GM12878 (cell line): ENCODE results near the gene PDE8B. TPM values are rescaled to one million over a fixed set of nuclear protein-coding genes. Genes with fewer than 3 reads are reported as not detected.

Experiments used
- ATAC-seq: fragments of 200-7000 bp; cut with Tn5 transposase; 3 replicates; pipeline ENCODE4 v1.9.1; 2020; ENCODE audit warnings: mild to moderate bottlenecking, moderate library complexity
- BruUV-seq: library from RNA; stranded (reverse); fragments of 400-500 nt; replicated peaks from 2 replicates; lab custom pipeline; 2021; lab: Mats Ljungman, UMichigan
- CTCF ChIA-PET: fragments of 300-600 bp; sonication (Branson Sonifier 250); formaldehyde crosslinking; extraction: SDS; loops from one replicate; lab custom pipeline; 2021; ENCODE audit warnings: inconsistent platforms; lab: Yijun Ruan, JAX
- POLR2A ChIA-PET: fragments of 350-600 bp; formaldehyde crosslinking; extraction: SDS; loops from one replicate; lab custom pipeline; 2021; ENCODE audit warnings: inconsistent platforms; lab: Charles Lee
- RAD21 ChIA-PET: fragments of 300-600 bp; sonication (Branson Sonifier 250); formaldehyde crosslinking; loops from one replicate; lab custom pipeline; 2023; ENCODE audit warnings: antibody characterized with exemption; ENCODE audit not compliant: unreplicated experiment; lab: Charles Lee
- SMC1A ChIA-PET: fragments of 300-600 bp; sonication (Branson Sonifier 250); formaldehyde crosslinking; loops from one replicate; lab custom pipeline; 2023; ENCODE audit not compliant: unreplicated experiment, uncharacterized antibody; lab: Charles Lee
- DNase-seq: peaks from one replicate; pipeline ENCODE4 v3.0.0-alpha.2; 2011; ENCODE audit warnings: low read depth, low spot score
- FAIRE-seq: peaks from 3 replicates; lab custom pipeline; 2011; peaks lifted over from hg19 to GRCh38; lab: Jason Lieb, UNC
- H2AFZ ChIP-seq: 2 replicates; pipeline ENCODE4 v1.6.0; 2011; ENCODE audit warnings: low read depth, low read length, control low read depth; ENCODE audit not compliant: control insufficient read depth
- H3K27ac ChIP-seq: 2 replicates; pipeline ENCODE4 v1.5.1; 2011; ENCODE audit warnings: control low read depth; ENCODE audit not compliant: control insufficient read depth, insufficient read depth
- H3K27me3 ChIP-seq, 2 experiments: replicated peaks in 1 of 2; 2 replicates each; pipeline versions ENCODE4 v1.6.0 to v1.6.1; 2011; ENCODE audit warnings: low read length in 1 of 2; ENCODE audit not compliant: control insufficient read depth in 2 of 2, insufficient read depth in 2 of 2
- H3K36me3 ChIP-seq, 2 experiments: 2 replicates each; pipeline ENCODE4 v1.5.1; 2011; ENCODE audit warnings: low read length in 1 of 2; ENCODE audit not compliant: control insufficient read depth in 2 of 2, insufficient read depth in 2 of 2
- H3K4me1 ChIP-seq: 2 replicates; pipeline ENCODE4 v1.6.1; 2011; ENCODE audit warnings: mild to moderate bottlenecking, low read length, moderate library complexity, mixed read lengths; ENCODE audit not compliant: control insufficient read depth, insufficient read depth
- H3K4me2 ChIP-seq: 2 replicates; pipeline ENCODE4 v1.6.0; 2011; ENCODE audit warnings: control low read depth; ENCODE audit not compliant: control insufficient read depth, insufficient read depth
- H3K4me3 ChIP-seq: fragments of 200-600 bp; sonication (generic); 2 replicates; pipeline ENCODE4 v1.5.1; 2016
- H3K79me2 ChIP-seq: 2 replicates; pipeline ENCODE4 v1.6.0; 2011; ENCODE audit warnings: low read length; ENCODE audit not compliant: control insufficient read depth, insufficient read depth
- H3K9ac ChIP-seq: 2 replicates; pipeline ENCODE4 v1.8.0; 2011; ENCODE audit warnings: low read length, control low read depth, mixed read lengths; ENCODE audit not compliant: control insufficient read depth, insufficient read depth
- H3K9me3 ChIP-seq: replicated peaks from 3 replicates; pipeline ENCODE4 v1.5.1; 2011; ENCODE audit warnings: mild to moderate bottlenecking, low read length; ENCODE audit not compliant: control insufficient read depth, insufficient read depth
- H4K20me1 ChIP-seq: 2 replicates; pipeline ENCODE4 v1.6.0; 2011; ENCODE audit not compliant: control insufficient read depth, insufficient read depth
- BACH1 ChIP-seq: fragments of 450-650 bp; IDR thresholded peaks from 2 replicates; pipeline ENCODE4 v1.6.1; 2017; ENCODE audit warnings: mild to moderate bottlenecking, borderline replicate concordance
- KLF5 ChIP-seq: fragments of 450-650 bp; IDR thresholded peaks from 2 replicates; pipeline ENCODE4 v1.6.1; 2014; ENCODE audit warnings: mild to moderate bottlenecking; ENCODE audit not compliant: partially characterized antibody
- NFYA ChIP-seq: IDR thresholded peaks from 2 replicates; pipeline ENCODE4 v1.6.1; 2011; ENCODE audit warnings: low read depth, mild to moderate bottlenecking, low read length, improper control_type of control experiment, borderline replicate concordance
- NFYB ChIP-seq: IDR thresholded peaks from 2 replicates; pipeline ENCODE4 v1.6.1; 2011; ENCODE audit warnings: low read depth, mild to moderate bottlenecking, low read length, improper control_type of control experiment, moderate library complexity; ENCODE audit not compliant: insufficient read depth
- NR2C1 ChIP-seq: fragments of 450-650 bp; IDR thresholded peaks from 2 replicates; pipeline ENCODE4 v1.6.1; 2017; ENCODE audit warnings: antibody characterized with exemption, mild to moderate bottlenecking, moderate library complexity
- RUNX3 ChIP-seq: IDR thresholded peaks from 2 replicates; pipeline ENCODE4 v1.6.1; 2012; ENCODE audit warnings: low read length, inconsistent platforms
- SIX5 ChIP-seq: IDR thresholded peaks from 2 replicates; pipeline ENCODE4 v1.6.1; 2011; ENCODE audit warnings: mild to moderate bottlenecking, low read depth, low read length, moderate library complexity; ENCODE audit not compliant: severe bottlenecking
- STAT3 ChIP-seq: IDR thresholded peaks from 2 replicates; pipeline ENCODE4 v1.6.1; 2011; ENCODE audit warnings: low read depth, low read length, improper control_type of control experiment
- TARDBP ChIP-seq: IDR thresholded peaks from 2 replicates; pipeline ENCODE4 v1.6.1; 2016; ENCODE audit warnings: borderline replicate concordance
- ZNF687 ChIP-seq: fragments of 450-650 bp; IDR thresholded peaks from 2 replicates; pipeline ENCODE4 v1.6.1; 2017; ENCODE audit warnings: mild to moderate bottlenecking, moderate library complexity
- WGBS: methylation state at CpG from one replicate; pipeline ENCODE4 v1.1.6; 2016; ENCODE audit warnings: low lambda C conversion rate; ENCODE audit not compliant: insufficient replicate concordance, insufficient coverage; ENCODE audit errors: missing lambda C conversion rate; 5-methylcytosine and 5-hydroxymethylcytosine counted together
- in situ Hi-C: fragments of 300-500 bp; cut with MboI; formaldehyde crosslinking; loops from 9 replicates; pipeline ENCODE4 v1.14.3; 2018; ENCODE audit warnings: mixed read lengths
- intact Hi-C: fragments of 100-400 bp; cut with micrococcal nuclease; formaldehyde crosslinking; loops from one replicate; pipeline ENCODE4 v1.14.2; 2022; ENCODE audit not compliant: unreplicated experiment
- polyA plus RNA-seq, 11 experiments: library from polyadenylated mRNA; depleted of rRNA in 4 of 11; unstranded in 6 of 11; stranded (reverse) in 5 of 11; fragments of >200 nt; fragmentation: Nextera tagmentation in 4 of 11; fragmentation: Illumina TruSeq in 1 of 11; extraction: Ambion mirVana in 4 of 11; extraction: Trizol in 1 of 11; gene quantifications; 1 replicate in 1 of 11; 2 replicates in 10 of 11; pipeline versions ENCODE4 v1.2.1 to v1.2.3, GENCODE V29; 2011 to 2016; ENCODE audit warnings: inconsistent platforms in 2 of 11, missing spikeins in 2 of 11, low read depth in 1 of 11
- total RNA-seq, 4 experiments: library from RNA; depleted of rRNA in 3 of 4; stranded (reverse); fragments of >200 nt in 3 of 4; fragmentation: Illumina TruSeq in 1 of 4; extraction: Trizol in 1 of 4; gene quantifications; 2 replicates each; pipeline versions ENCODE4 v1.2.1 to v1.2.3, GENCODE V29; 2013 to 2021
- TF ChIP-seq, protein P1 (sequence below): IDR thresholded peaks from 2 replicates; pipeline ENCODE4 v1.6.1; 2012; ENCODE audit warnings: mild to moderate bottlenecking, low read depth, low read length
- TF ChIP-seq, protein P2 (sequence below): fragments of 450-650 bp; IDR thresholded peaks from 2 replicates; pipeline ENCODE4 v1.6.1; 2017; ENCODE audit warnings: mild to moderate bottlenecking, low read depth, inconsistent platforms; ENCODE audit not compliant: poor library complexity, severe bottlenecking

The PDE8B gene
- total and polyA plus RNA-seq, 10 of the 15 experiments (the other 5 are each of a cell fraction or from before 2014, with no cell fraction given) = 0.03 to 0.44 (median 0.20) TPM; not detected in 3

DNA sequence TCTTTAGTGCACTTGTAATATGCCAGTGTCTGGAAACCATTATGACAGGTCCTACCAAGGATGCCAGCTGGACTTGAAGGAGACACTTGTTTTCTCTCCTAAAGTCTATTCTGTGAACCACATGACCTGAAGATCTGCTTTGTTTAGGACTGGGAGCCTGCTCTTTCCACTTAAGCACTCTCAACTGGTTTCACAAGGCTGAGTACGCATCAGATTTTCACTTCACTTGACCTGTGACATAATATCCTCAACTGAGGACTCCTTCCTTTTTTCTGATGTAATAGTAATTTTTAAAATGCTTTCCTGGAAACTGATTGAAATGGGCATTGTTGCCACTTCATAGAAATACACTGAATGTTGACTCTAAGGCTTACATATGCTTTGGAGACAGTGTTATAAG, 52.2 kb downstream of the PDE8B start (continued):
- TF ChIP-seq TARDBP = no peak

GRCh38 chr5:77266291-77266690, 55.8 kb downstream of the PDE8B start:
- ChIA-PET SMC1A (interaction anchor here (0.6 to 1.4 kb wide), 2 partner anchors 7 to 36 kb away, joined by 3 to 6 read pairs; no protein-coding TSS in a partner anchor), POLR2A (no interaction called here)
- TF ChIP-seq NR2C1 (no peak), ZNF687 (no peak), SIX5 (no peak), RUNX3 (no peak), KLF5 (no peak), BACH1 (no peak), STAT3 (no peak), NFYA (no peak), NFYB (no peak)
- TF ChIP-seq, protein P1, sequence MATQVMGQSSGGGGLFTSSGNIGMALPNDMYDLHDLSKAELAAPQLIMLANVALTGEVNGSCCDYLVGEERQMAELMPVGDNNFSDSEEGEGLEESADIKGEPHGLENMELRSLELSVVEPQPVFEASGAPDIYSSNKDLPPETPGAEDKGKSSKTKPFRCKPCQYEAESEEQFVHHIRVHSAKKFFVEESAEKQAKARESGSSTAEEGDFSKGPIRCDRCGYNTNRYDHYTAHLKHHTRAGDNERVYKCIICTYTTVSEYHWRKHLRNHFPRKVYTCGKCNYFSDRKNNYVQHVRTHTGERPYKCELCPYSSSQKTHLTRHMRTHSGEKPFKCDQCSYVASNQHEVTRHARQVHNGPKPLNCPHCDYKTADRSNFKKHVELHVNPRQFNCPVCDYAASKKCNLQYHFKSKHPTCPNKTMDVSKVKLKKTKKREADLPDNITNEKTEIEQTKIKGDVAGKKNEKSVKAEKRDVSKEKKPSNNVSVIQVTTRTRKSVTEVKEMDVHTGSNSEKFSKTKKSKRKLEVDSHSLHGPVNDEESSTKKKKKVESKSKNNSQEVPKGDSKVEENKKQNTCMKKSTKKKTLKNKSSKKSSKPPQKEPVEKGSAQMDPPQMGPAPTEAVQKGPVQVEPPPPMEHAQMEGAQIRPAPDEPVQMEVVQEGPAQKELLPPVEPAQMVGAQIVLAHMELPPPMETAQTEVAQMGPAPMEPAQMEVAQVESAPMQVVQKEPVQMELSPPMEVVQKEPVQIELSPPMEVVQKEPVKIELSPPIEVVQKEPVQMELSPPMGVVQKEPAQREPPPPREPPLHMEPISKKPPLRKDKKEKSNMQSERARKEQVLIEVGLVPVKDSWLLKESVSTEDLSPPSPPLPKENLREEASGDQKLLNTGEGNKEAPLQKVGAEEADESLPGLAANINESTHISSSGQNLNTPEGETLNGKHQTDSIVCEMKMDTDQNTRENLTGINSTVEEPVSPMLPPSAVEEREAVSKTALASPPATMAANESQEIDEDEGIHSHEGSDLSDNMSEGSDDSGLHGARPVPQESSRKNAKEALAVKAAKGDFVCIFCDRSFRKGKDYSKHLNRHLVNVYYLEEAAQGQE = no peak
- TF ChIP-seq, protein P2, sequence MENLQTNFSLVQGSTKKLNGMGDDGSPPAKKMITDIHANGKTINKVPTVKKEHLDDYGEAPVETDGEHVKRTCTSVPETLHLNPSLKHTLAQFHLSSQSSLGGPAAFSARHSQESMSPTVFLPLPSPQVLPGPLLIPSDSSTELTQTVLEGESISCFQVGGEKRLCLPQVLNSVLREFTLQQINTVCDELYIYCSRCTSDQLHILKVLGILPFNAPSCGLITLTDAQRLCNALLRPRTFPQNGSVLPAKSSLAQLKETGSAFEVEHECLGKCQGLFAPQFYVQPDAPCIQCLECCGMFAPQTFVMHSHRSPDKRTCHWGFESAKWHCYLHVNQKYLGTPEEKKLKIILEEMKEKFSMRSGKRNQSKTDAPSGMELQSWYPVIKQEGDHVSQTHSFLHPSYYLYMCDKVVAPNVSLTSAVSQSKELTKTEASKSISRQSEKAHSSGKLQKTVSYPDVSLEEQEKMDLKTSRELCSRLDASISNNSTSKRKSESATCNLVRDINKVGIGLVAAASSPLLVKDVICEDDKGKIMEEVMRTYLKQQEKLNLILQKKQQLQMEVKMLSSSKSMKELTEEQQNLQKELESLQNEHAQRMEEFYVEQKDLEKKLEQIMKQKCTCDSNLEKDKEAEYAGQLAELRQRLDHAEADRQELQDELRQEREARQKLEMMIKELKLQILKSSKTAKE = no peak

More at GRCh38 chr5:77266291-77266690, 55.8 kb downstream of the PDE8B start:
- Histone ChIP-seq H3K27me3 (no peaks in the 10 kb centered on the region), H3K9me3 (no peaks in the 10 kb centered on the region), H2AFZ (no peak overlapping the region), H3K9ac (no peak overlapping the region), H3K4me3 (no peak overlapping the region), H3K27ac (no peak overlapping the region), H3K36me3 (no peaks in the 10 kb centered on the region), H4K20me1 (no peaks in the 10 kb centered on the region), H3K4me2 (no peak overlapping the region), H3K79me2 (no peaks in the 10 kb centered on the region), H3K4me1 (no peaks in the 10 kb centered on the region)
- in situ Hi-C loops = no loop called here
- BruUV-seq = no TSS peak
- intact Hi-C loops = no loop called here
- DNase-seq (no peak), ATAC-seq (no peak), FAIRE-seq (no peak)
- RAD21 ChIA-PET = no interaction called here
- CTCF ChIA-PET = no interaction called here
- WGBS = 45% methylated on average over 2 of the region's 2 CpGs
